ENCODE results near the gene SDF2.

SDF2 gene

GRCh38 chr17:28706471-28707338 lies 45.0 kb upstream of the SDF2 start:
- Histone ChIP-seq H3K4me3 (ENCODE audit: insufficient read depth, low read length, poor library complexity, severe bottlenecking) (no peak overlapping the region), H3K79me2 (ENCODE audit: insufficient read depth, low read length) (no peaks in the 10 kb centered on the region), H3K9ac (ENCODE audit: low read length) (no peak overlapping the region), H3K27ac (ENCODE audit: low read depth, low read length) (no peak overlapping the region), H3K4me2 (ENCODE audit: low read depth, low read length, poor library complexity, severe bottlenecking) (no peak overlapping the region), H3K9me3 (ENCODE audit: insufficient read depth, low read length) (no peaks in the 10 kb centered on the region), H4K20me1 (ENCODE audit: low read depth, low read length) (no peaks in the 10 kb centered on the region), H3K9me2 (replicated peaks; ENCODE audit: insufficient read depth, low read length) (no peaks in the 10 kb centered on the region), H3K36me3 (ENCODE audit: low read length) (no peaks in the 10 kb centered on the region), H2AFZ (ENCODE audit: low read depth, low read length, severe bottlenecking) (no peak overlapping the region), H3K27me3 (ENCODE audit: low read length) (no peaks in the 10 kb centered on the region), H3F3A (ENCODE audit: insufficient read depth) (no peaks in the 10 kb centered on the region; the same call in 1 of the 2 replicates)
- no peak for TF ChIP-seq CTCF (IDR thresholded peaks at IDR 0.05; ENCODE audit: insufficient read depth, low read length, poor library complexity, severe bottlenecking)
- TF ChIP-seq EZH2phosphoT487 (conservative IDR thresholded peaks at IDR 0.05; ENCODE audit: low read length), result no peak

GRCh38 chr17:28705728-28706334 lies 44.1 kb upstream of the SDF2 start:
- no peak overlapping the region for H3K9ac ChIP-seq (ENCODE audit: low read length)
- H3K9me2 ChIP-seq (replicated peaks; ENCODE audit: insufficient read depth, low read length), result no peaks in the 10 kb centered on the region
- H3K27me3 ChIP-seq (ENCODE audit: low read length), result no peaks in the 10 kb centered on the region
- no peak overlapping the region for H3K4me3 ChIP-seq (ENCODE audit: insufficient read depth, low read length, poor library complexity, severe bottlenecking)
- H3F3A ChIP-seq (ENCODE audit: insufficient read depth), result no peaks in the 10 kb centered on the region; the same call in 1 of the 2 replicates
- H3K36me3 ChIP-seq (ENCODE audit: low read length), result no peaks in the 10 kb centered on the region
- TF ChIP-seq CTCF (IDR thresholded peaks at IDR 0.05; ENCODE audit: insufficient read depth, low read length, poor library complexity, severe bottlenecking) (no peak), EZH2phosphoT487 (conservative IDR thresholded peaks at IDR 0.05; ENCODE audit: low read length) (no peak)
- no peak overlapping the region for H3K27ac ChIP-seq (ENCODE audit: low read depth, low read length)
- H3K4me2 ChIP-seq (ENCODE audit: low read depth, low read length, poor library complexity, severe bottlenecking), result no peak overlapping the region
- H2AFZ ChIP-seq (ENCODE audit: low read depth, low read length, severe bottlenecking), result no peak overlapping the region
- H3K79me2 ChIP-seq (ENCODE audit: insufficient read depth, low read length), result no peaks in the 10 kb centered on the region
- no peaks in the 10 kb centered on the region for H4K20me1 ChIP-seq (ENCODE audit: low read depth, low read length)
- no peaks in the 10 kb centered on the region for H3K9me3 ChIP-seq (ENCODE audit: insufficient read depth, low read length)

- Histone ChIP-seq H3K9ac (ENCODE audit: low read length) (no peak overlapping the region), H3K36me3 (ENCODE audit: low read length) (no peaks in the 10 kb centered on the region), H3K27ac (ENCODE audit: low read depth, low read length) (no peak overlapping the region)
Observed at GRCh38 chr17:28705074-28705659, 43.5 kb upstream of the SDF2 start.

More at GRCh38 chr17:28705074-28705659, 43.5 kb upstream of the SDF2 start:
- H4K20me1 ChIP-seq (ENCODE audit: low read depth, low read length), result no peaks in the 10 kb centered on the region
- no peaks in the 10 kb centered on the region; the same call in 1 of the 2 replicates for H3F3A ChIP-seq (ENCODE audit: insufficient read depth)
- no peaks in the 10 kb centered on the region for H3K27me3 ChIP-seq (ENCODE audit: low read length)
- H3K79me2 ChIP-seq (ENCODE audit: insufficient read depth, low read length), result no peaks in the 10 kb centered on the region
- no peaks in the 10 kb centered on the region for H3K9me3 ChIP-seq (ENCODE audit: insufficient read depth, low read length)
- TF ChIP-seq EZH2phosphoT487 (conservative IDR thresholded peaks at IDR 0.05; ENCODE audit: low read length) (no peak), CTCF (IDR thresholded peaks at IDR 0.05; ENCODE audit: insufficient read depth, low read length, poor library complexity, severe bottlenecking) (no peak)
- no peak overlapping the region for H3K4me3 ChIP-seq (ENCODE audit: insufficient read depth, low read length, poor library complexity, severe bottlenecking)
- H3K9me2 ChIP-seq (replicated peaks; ENCODE audit: insufficient read depth, low read length), result no peaks in the 10 kb centered on the region
- H3K4me2 ChIP-seq (ENCODE audit: low read depth, low read length, poor library complexity, severe bottlenecking), result no peak overlapping the region
- no peak overlapping the region for H2AFZ ChIP-seq (ENCODE audit: low read depth, low read length, severe bottlenecking)

All from SU-DHL-6 (cell line).